Activated naive CD8-positive, alpha-beta T cell treated with anti-CD3 and anti-CD28 coated beads, Interleukin-2, amount 50 U/mL, for 16 hours (primary cell): ENCODE data around the gene RAPGEF3.

ENCODE experiments used
- DNase-seq: peaks from one replicate; pipeline ENCODE4 v3.0.0-alpha.2; 2020; ENCODE audit warnings: low read depth, low spot score

Gene RAPGEF3

GRCh38 chr12:47721431-47721973, 37.2 kb downstream of the RAPGEF3 start:
- no peak for DNase-seq

DNA sequence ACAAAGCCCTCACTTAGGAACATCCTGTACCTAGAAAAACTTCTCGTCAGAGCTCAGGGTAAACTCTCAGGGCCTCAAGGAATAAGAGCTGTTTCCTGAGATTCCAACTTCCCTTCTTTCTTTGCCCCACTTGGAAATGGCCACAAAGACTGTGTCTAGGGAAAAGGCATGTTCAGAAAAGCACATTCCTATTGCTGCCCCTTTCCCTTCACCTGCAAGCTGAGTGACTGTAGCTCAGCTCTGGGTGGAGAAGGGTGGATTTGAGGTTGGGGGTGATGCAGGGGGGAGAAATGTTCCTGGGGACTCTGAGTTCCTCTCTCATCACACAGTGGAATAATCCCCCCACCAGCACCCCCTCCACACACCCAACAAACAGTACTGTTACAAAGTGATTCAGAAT, 40.1 kb downstream of the RAPGEF3 start:
- DNase-seq = no peak

GRCh38 chr12:47717443-47718193, 41.1 kb downstream of the RAPGEF3 start:
- DNase-seq = no peak

DNA sequence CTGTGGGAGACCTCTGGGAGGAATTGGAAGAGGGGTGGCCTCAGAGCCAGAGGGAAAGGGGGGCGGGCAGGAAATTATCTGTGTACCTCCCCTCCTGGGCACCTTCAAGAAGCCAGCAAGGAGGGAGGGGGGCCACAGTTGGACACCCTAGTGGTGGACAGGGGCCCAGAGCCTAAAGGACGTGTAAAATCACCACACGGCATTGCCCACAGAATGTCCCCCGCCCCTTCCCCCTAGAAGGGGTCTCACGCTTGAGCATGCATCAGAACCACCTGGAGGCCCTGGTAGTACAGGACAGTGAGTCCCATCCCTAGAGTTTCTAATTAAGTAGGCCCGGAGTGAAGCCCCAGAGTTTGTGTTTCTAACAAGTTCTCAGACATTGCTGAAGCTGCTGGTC, 41.6 kb downstream of the RAPGEF3 start:
- DNase-seq = no peak

GRCh38 chr12:47715877-47716548, 42.7 kb downstream of the RAPGEF3 start:
- DNase-seq = no peak

DNA sequence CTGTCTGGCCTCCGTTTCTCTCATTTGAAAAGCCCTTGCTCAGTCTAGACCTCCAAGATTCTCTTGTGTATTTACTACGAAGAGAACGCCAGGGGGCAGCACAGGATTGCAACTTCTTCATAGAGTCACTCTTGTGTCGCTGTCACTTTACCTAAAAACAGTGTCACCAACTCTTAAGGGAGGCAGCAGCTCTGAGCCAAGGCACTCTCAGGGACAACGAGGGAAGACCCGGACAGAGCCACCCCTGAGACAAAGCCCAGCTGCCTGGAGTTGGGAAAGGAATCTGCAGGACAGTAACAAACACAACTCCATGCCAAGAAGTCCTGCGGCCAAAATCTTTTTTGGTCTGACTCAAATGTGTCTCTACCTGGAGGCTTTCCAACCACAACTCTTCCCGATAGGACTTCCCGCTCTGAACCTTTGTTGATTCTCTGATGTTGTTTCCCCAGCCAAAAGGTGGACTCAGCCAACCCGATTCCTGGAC, 43.2 kb downstream of the RAPGEF3 start:
- DNase-seq = peak; percentile 57

DNA sequence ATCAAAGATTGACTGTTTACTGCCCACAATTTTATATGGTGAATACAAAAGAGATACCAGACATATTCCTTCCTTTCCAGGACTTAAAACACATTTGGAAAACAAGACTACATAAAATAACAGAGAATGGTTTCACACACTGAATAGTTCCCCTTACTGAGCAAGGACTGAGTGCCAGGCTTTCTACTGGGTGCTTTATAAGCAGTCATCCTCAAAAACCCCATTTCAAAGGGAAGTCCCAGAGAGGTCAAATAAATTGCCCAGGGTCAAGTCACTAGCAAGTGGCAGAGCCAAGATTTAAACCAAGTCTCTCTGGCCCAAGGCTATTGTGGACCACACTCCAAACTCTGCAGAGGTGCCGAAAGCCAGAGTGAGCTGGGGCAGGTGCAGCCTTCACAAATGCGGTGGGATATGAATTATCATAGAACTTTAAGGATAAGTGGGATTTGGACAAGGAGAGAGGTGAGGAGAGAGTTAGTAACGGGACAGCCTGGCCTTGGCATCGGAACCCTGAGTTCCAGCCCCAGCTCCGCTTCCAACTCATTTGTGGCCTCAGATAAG, 43.8 kb downstream of the RAPGEF3 start:
- DNase-seq = no peak

DNA sequence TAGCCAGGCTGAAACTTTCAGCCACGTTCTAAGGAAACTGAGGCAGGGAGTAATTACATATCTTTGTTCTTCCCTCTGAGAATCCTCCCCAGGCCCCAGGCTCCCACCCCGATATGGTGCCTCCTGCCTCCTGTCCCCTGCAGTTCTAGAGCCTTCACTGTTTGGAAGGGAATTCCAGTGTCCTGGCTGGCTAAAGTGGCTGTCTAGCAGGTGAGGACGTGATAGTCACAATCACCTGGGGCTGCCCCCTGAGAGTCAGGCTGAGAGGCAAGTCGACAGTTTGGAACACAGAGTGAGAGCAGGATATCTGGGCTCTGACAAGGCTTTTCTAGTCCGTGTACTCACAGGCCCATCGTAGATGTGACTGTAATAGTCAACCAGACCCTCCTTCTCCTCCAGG, 46.5 kb downstream of the RAPGEF3 start:
- DNase-seq = no peak

GRCh38 chr12:47711448-47711847, 47.2 kb downstream of the RAPGEF3 start:
- DNase-seq = no peak

DNA sequence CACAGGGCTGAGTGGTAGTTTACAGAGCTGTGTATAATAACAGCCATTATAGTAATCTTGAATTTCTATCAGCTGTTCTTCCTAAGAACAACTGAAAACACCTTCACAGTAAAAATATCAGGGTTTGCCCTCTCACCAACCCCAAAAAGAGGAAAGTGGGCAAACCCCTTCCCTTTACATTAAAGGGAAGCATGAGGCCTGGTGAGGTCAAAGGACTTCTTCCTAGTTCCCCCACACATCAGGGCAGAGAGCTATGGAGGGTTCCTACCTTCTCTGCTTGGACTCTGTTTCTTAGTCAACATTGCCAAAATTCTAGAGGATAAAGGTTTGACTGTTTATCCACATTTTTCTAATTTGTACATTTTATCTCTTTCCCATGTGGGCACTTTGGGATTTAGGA, 48.4 kb downstream of the RAPGEF3 start:
- no peak for DNase-seq

- DNase-seq = no peak
These were observed 49.0 kb downstream of the RAPGEF3 start for GRCh38 chr12:47709671-47710070.

DNA sequence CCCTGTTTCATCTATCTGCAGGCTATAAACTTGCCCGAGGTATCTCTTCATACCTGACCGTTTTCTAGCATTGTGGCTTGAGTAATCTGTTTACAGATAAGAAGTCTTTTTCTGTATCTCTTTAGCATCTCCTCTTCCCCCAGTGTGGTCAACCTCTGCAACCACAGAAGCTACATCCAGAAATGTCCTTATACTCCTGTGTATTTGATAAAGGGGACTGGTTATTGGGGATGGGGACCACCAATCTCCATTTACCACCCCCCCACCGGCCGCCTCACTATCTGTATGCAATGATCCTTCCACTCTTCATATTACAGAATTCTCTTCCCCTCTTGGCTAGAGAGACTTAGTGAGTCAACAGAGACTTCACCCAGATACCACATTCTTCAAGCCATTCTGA, 49.4 kb downstream of the RAPGEF3 start:
- no peak for DNase-seq

DNA sequence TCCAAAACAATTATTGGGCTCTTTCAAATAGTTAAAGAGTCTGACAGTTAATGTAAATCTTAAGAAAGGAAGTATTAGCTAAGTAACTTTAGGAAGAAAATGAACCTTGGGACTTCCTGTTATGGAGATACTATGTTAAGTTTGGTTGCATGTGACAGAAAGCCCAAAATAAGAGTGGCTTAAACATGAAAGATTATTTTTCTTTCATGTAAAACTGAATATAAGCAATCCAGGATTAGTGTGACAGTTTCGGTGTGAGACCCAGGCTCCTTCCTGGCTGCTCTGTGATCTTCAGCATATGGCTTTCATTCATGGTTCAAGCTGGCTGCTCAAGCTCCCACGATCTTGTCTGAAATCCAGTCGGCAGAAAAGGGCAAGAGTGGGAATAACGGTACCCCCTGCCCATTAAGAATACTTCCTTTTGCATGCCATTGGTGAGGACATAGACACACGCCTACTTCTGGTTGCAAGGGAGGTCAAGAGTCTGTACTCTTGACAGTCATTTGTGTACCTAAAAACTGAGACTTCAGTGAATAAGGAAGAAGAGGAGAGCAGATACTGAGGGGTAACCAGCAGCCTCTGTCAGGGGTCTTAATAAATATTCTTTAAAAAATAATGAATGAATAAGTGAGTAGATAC, 50.7 kb downstream of the RAPGEF3 start:
- DNase-seq = no peak

DNA sequence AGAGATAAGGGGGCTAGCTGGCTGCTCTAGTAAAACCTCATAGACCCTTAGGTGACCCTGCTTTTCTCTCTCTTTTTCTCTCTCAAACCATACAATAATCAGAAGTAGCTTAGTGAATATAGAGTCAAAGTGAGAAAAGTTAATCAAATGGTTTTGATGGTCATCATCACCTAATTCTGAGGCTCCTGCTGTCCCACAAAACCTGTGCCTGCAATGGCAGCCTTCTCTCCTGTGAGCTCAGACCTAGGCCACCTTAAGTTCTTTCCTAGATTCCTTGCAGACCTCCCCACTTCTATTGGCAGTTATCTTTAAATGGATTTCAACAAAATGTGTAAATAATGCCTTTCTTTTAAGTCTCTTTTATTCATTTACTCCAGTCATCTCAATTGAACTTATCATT, 51.3 kb downstream of the RAPGEF3 start:
- no peak for DNase-seq

- DNase-seq = peak; percentile 98
These were observed 52.9 kb downstream of the RAPGEF3 start, which contains the start of gene RPAP3 for GRCh38 chr12:47705566-47706425. TSS of gene RPAP3 (minus strand) at chr12:47706030. CDS start at chr12:47702840, 3,190 bp downstream.

GRCh38 chr12:47705229-47705565, 53.5 kb downstream of the RAPGEF3 start:
- no peak for DNase-seq

DNA sequence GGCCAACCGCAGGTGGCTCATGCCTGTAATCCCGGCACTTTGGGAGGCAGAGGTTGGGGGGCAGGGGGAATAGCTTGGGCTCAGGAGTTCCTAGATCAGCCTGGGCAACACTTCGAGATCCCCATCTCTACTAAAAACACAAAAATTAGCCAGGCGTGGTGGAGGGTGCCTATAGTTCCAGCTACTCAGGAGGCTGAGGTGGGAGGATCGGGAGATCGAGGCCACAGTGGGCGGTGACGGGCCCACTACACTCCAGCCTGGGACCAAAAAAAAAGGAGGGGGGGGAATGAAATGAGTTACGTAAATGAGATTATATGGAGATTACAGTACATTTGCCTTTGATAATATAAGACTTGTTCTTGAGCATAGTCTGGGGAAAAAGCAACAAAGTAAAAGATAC, 54.0 kb downstream of the RAPGEF3 start:
- no peak for DNase-seq

DNA sequence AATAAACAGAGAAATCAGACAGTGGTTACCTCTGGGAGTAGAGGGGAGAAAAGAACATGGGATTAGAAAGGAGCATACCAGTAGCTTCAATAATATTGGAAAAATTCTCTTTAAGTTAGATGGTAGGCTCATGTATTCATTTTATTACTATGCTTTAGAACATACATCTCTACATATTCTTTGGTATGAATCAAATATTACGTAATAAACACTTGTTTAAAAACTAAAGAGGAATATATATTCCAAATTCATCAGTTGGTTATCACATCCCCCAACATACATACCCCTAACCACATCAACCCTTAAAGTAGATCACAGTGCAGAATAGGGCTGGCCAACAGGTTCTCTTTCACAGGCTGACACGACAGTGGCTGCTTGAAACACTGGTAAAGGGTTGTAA, 58.4 kb downstream of the RAPGEF3 start:
- DNase-seq = no peak

- no peak for DNase-seq
These were observed 60.0 kb downstream of the RAPGEF3 start for GRCh38 chr12:47698631-47699030.

DNA sequence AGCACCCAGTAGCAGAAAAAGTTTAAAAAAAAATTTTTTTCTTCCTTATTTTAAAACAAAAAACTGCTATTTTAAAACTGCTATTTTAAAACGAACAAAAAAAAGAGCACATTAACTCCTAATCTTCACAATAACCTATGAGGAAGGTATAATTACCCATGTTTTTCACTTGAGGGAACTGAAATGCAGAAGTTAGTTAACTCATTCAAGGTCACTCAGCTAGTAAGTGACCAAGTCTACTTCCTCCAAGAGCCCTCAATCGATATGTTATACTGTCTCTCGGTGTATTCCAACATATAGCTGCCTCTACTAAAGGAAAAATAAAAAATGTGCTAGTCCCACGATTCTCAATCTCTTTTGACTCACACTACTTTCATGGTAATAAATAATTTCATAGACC, 60.6 kb downstream of the RAPGEF3 start:
- no peak for DNase-seq

GRCh38 chr12:47689215-47689614, 69.5 kb downstream of the RAPGEF3 start:
- no peak for DNase-seq
